Measurements from ENCODE around the gene KAZN.

Gene KAZN

DNA sequence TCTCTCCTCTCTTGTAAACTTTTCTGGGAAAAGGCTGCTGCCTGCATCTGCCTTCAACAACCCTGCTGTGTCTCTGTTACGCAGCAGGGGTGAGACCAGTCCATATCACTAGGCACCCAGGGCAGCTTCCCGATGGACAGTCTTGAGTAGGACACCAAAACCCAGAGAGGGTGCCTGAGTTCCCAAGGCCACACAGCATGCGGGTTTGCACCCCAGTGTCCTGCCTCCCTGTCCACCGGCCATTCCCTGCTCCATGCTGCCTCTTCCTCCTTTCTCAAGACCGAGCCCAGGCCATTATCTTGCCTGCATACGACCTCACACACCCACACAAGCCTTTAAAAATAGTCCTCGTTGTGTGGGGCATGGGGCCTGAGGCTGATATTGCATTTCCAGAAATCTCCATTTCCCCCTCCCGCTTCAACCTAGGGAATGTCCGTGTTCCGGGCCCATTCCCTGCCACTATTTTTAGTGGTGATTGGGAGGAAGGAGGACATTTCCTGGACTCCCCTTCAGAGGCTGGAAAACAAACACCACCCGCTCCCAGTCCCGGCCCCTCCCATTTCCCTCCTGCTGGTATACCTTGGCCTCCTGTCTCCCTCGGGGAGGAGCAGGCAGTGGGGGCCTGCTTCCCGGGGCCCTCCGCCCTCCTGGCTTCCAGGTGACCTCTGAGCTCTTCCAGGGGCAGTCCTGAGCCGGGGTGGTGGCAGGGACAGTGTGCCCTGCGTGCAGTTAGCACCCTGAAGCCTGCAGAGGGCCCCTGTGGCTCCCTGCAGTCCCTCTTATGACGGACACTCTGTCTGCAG, 422.7 kb downstream of the KAZN start:
- DNase-seq (ENCODE audit: insufficient read length, low spot score) (no peak), FAIRE-seq (no peak)
- no peak for TF ChIP-seq POLR2A (IDR thresholded peaks at IDR 0.05; ENCODE audit: low read depth, low read length)

DNA sequence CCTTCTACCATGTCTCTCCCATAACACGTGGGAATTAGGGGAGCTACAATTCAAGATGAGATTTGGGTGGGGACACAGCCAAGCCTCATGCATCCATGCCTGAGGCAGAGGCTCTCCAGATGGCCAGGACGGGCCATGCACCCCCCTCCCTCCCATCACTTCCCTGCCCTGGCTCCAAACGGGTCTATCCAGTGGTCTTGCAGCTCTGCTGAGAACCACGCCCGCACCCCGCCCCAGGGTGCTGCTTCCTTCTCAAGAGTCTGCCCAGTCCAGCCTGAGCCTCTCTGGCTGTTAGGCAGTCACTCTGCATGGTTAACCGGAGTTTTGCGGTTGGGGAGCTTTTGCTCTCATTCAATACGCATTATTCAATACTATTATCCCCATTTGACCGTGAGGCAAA, 423.6 kb downstream of the KAZN start:
- TF ChIP-seq POLR2A (IDR thresholded peaks at IDR 0.05; ENCODE audit: low read depth, low read length), result no peak
- DNase-seq (ENCODE audit: insufficient read length, low spot score) (no peak), FAIRE-seq (no peak)

DNA sequence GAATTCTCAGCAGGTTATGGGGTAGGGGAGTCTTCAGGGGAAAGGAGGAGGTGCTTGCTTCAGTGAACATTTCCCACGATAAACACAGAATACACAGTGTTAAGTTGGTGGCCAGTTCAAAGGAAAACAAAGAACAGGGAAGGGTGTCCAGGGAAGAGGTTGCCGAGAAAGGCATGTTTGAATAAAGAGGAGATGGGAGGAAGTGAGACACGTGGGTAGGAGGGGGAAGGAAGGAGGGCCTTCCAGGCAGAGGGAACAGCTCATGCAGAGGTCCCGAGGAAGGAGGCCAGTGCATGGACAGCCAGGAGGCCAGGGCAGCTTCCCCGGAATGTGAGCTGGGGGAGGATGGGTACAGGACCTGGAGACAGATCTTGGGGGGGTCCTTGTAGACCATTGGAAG, 424.7 kb downstream of the KAZN start:
- no peak for TF ChIP-seq POLR2A (IDR thresholded peaks at IDR 0.05; ENCODE audit: low read depth, low read length)
- DNase-seq (ENCODE audit: insufficient read length, low spot score), result no peak
- no peak for FAIRE-seq

DNA sequence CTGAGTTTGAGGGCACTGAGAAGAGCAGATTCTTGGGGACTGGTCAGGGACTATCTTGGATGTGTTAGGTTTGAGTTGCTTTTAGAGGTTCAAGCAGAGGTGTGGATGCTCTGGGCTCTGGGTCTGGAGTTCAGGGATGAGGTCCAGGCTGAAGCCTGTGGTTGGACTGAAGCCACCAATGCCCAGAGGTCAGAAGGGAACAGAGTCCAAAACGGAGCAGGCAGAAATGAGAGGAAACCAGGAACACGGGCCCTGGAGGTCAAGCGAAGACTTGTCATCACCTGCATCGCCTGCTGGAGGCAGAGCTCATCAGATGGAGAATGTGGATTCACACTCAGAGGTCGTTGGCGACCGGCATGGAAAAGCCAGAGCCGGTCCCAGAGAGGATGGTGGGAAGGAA, 425.5 kb downstream of the KAZN start:
- FAIRE-seq (no peak), DNase-seq (ENCODE audit: insufficient read length, low spot score) (no peak)
- no peak for TF ChIP-seq POLR2A (IDR thresholded peaks at IDR 0.05; ENCODE audit: low read depth, low read length)

DNA sequence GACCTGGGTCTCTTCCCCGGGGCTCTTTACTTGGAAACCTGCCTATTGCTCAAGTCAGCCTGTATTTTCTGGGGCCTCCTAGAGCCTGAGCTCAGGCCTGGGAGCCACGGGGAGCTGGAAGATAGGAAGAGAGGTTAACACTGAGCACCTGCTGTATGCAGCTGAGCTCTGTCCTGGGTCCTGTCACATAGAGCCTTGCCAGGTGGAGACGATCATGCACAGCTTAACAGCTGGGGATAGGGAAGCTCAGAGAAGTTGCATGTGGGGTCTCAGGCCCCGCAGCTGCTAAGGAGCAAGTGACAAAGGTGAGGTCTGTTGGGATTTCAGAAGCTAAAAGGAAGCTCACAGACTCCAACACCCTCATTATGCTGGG, 427.6 kb downstream of the KAZN start:
- FAIRE-seq, result no peak

DNA sequence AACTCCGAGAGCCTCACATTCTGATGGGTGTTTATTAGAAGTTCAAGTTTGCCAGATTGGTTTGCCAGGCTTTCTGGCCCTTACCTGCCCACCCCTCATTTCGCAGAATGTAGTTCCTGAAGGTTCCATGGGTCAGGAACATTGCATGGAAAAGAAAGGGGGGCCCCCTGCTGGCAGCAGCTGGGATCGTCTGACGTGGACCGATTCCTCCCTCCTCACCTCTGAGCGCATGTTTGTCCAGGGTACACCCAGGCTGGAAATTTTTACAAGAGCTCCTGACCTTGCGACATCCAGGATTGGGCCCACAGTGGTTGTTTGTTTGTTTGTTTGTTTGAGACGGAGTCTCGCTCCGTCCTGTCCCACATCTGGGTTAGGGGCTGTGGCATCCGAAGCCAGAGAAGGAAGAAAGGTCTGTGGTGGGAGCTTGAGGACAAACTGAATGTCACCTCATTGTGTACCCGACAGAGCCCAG, 429.1 kb downstream of the KAZN start:
- DNase-seq (ENCODE audit: insufficient read length, low spot score) (peak; percentile 57), FAIRE-seq (no peak)
- TF ChIP-seq POLR2A (IDR thresholded peaks at IDR 0.05; ENCODE audit: low read depth, low read length), result no peak

More for the DNA sequence above, 427.6 kb downstream of the KAZN start:
- no peak for TF ChIP-seq POLR2A (IDR thresholded peaks at IDR 0.05; ENCODE audit: low read depth, low read length)
- no peak for DNase-seq (ENCODE audit: insufficient read length, low spot score)

DNA sequence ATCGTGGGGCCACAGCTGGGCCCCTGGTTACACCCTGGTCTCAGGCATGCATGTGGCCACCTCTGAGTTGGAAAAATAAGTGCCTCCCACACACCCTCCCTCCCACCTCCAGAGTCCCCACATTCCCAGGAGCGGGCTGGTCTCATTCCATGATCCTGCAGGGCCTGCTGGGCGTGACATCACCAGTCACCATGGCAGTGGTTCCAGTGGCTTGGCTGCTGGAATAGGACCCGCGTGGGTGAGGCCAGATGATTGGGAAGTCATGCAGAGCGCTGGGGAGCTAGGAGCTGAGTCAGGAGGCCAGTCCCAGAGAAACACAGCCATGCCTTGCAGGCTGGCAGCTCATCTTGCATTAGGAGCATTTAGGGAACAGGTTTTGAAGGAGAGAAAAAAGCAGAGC, 429.6 kb downstream of the KAZN start:
- peak; percentile 74 for DNase-seq (ENCODE audit: insufficient read length, low spot score)
- TF ChIP-seq POLR2A (IDR thresholded peaks at IDR 0.05; ENCODE audit: low read depth, low read length), result no peak
- peak; percentile 55 for FAIRE-seq

DNA sequence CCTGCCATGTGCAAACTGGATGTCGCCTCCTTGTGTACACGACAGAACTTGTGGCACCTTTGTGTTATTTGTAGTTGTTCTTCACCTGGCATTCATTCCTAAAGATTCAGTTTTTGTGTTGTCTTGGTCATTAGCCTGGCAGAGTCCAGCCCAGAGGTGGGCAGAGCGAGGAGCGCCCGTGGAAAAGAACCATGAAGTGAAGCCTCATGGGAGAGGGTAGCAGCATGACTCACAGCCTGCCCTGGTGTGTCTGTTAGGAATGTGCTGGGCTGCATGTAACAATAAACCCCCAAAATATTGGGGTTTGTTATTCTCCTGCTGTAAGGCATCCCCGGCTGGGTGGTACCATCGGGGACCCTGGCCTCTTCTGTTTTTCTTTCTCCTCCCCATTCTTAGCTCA, 430.1 kb downstream of the KAZN start:
- DNase-seq (ENCODE audit: insufficient read length, low spot score) (no peak), FAIRE-seq (no peak)
- TF ChIP-seq POLR2A (IDR thresholded peaks at IDR 0.05; ENCODE audit: low read depth, low read length), result no peak

DNA sequence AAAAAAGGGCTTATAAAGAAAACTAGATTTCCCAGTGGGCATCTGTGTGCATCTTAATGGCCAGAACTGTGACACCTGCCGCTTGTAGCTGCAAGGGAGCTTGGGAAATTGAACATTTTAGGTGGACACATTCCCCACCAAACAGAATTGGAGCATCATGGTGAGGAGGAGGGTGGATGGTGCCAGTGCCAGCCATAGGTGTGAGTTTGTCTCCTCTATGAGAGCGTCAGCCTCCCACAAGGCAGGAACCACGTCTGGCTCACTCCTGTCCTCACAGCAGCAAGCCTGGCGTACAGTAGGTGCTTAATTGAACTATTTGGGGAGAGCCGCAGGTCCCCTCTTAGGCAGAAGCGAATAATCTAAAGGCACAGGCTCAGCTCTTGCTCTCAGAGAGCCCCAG, 430.6 kb downstream of the KAZN start:
- DNase-seq (ENCODE audit: insufficient read length, low spot score) (no peak), FAIRE-seq (no peak)
- TF ChIP-seq POLR2A (IDR thresholded peaks at IDR 0.05; ENCODE audit: low read depth, low read length), result no peak

DNA sequence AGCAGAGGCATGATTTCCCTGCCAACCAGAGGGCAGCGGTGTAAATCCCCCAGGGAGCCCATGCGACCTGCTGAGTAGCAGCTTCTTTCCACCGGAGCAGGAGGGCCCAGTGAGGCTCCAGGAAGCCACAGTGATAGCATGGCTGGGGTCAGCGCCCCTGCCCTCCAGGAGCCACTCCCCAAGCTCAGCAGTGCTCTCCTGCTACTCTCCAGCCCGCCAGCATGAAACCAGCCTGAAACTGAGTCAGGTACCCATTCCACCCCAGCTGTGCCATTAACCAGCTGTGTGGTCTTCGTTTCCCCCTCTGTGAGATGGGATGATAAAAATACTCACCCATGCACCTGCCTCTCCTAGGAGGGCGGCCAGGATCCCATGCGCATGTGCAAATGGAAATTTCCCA, 431.3 kb downstream of the KAZN start:
- no peak for DNase-seq (ENCODE audit: insufficient read length, low spot score)
- FAIRE-seq, result no peak
- no peak for TF ChIP-seq POLR2A (IDR thresholded peaks at IDR 0.05; ENCODE audit: low read depth, low read length)

DNA sequence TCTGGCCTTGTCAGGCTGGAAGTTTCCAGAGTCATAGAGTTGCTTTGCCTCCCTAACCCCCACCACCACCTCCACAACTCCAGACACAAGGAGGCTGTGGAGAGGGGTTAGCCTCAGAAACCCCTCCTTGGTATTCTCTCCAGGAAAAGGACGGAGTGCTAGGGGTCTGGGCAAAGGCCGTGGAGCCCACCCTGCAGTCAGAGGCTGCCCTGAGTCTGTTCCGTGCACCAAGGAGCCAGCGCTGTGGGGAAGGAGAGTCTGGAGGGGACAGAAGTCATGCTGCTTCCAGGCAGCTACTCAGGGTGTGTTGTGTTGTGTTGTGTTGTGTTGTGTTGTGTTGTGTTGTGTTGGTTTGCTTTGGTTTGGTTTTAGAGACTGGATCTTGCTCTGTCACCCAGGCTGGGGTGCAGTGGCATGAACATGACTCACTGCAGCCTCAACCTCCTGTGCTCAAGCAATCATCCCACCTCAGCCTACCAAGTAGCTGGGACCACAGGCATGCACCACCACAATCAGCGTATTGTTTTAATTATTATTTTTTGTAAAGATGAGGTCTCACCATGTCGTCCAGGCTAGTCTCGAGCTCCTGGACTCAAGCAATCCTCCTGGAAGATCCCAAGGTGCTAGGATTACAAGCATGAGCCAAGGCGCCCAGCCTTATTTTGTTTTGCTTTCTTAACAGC, 432.9 kb downstream of the KAZN start:
- no peak for TF ChIP-seq POLR2A (IDR thresholded peaks at IDR 0.05; ENCODE audit: low read depth, low read length)
- DNase-seq (ENCODE audit: insufficient read length, low spot score), result no peak
- no peak for FAIRE-seq

DNA sequence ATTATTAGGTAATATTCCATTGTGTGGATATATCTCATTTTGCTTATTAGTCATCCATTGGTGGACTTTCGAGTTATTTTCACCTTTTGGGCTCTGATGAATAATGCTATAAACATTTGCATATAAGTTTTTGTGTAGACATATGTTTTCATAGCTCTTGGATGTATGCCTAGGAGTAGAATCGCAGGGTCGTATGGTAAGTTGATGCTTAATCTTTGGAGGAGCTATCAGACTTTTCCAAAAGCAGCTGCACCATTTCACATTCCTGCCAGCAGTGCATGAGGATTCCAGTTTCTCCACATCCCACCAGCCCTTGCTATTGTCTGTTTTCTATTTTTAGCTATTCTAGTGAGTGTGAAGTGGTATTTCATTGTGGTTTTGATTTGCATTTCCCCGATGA, 434.8 kb downstream of the KAZN start:
- FAIRE-seq (no peak), DNase-seq (ENCODE audit: insufficient read length, low spot score) (no peak)

DNA sequence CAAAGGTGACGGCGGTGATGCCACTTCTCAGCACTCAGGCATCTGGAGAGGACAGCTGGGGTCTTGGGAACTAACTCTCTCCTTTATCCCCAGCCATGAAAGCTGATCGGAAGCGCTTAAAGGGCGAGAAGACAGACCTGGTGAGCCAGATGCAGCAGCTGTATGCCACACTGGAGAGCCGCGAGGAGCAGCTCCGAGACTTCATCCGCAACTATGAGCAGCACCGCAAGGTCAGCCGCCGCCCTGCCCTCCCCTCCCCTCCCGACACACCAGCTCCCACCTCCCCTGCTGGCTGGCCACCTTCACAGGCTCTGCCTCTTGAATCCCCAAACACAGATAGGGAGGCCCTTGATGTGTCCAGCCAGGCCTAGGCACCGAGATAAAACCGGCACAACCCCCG, 436.2 kb downstream of the KAZN start:
- FAIRE-seq (no peak), DNase-seq (ENCODE audit: insufficient read length, low spot score) (no peak)
- no peak for TF ChIP-seq POLR2A (IDR thresholded peaks at IDR 0.05; ENCODE audit: low read depth, low read length)

More for the DNA sequence above, 434.8 kb downstream of the KAZN start:
- no peak for TF ChIP-seq POLR2A (IDR thresholded peaks at IDR 0.05; ENCODE audit: low read depth, low read length)

DNA sequence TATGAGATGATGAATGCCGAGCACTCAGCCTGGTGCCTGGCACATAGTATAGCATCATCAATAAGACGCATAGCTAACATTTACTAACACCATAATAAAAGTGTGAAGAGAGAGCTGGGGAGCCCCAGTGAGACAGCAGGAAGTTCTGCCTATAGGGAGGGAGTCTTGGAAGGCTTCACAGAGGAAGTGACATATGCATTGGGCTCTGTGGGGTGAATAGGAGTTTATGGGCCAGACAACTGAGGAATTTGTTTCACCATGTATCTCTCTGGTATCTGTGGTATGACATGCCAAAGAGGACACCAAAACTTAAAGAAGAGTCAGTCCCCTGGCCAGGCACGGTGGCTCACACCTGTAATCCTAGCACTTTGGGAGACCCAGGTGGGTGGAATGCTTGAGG, 436.8 kb downstream of the KAZN start:
- no peak for DNase-seq (ENCODE audit: insufficient read length, low spot score)
- no peak for TF ChIP-seq POLR2A (IDR thresholded peaks at IDR 0.05; ENCODE audit: low read depth, low read length)
- FAIRE-seq, result no peak

DNA sequence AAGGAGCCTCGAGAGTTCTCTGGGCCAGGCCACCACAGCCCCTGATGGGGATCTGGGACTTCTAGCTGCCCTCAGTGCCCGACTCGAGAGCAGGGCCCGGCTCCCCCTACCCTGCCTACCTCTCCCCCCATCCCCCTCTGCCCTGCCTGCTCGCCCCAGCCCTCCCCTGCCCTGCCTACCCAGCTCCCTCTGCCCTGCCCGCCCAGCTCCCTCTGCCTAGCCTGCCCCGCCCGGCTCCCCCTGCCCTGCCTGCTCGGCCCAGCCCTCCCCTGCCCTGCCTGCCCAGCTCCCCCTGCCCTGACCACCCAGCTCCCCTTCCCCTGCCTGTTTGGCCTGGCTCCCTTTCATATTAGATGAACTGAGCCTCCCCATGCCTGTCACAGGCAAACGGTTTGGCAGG, 437.6 kb downstream of the KAZN start:
- FAIRE-seq, result no peak
- DNase-seq (ENCODE audit: insufficient read length, low spot score), result no peak
- TF ChIP-seq POLR2A (IDR thresholded peaks at IDR 0.05; ENCODE audit: low read depth, low read length), result no peak

Data from H54 (cell line).